ENCODE data around the gene MAPK8.

DNA sequence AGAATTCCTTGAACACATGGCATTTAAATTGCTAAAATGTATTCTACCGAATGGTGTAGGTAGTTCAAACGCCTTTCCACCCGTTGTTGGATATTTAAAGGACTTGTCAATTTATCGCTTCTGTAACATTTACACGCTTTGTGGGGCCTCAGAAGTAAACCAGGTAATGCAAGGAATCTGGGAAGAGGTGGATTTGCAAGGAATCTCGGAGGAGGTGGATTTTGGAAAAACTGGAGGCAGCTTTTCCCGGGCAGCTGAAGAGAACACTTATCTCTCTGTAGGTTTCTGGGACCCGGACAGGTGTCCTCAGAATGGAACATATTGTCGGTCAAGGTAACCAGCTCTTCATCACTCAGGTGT lies 592 bp upstream of the MAPK8 start:
- TF ChIP-seq CDX4 (CRISPR knock-in tag; IDR thresholded peaks at IDR 0.05; ENCODE audit: borderline replicate concordance) (no peak), CTCF (IDR thresholded peaks at IDR 0.05) (no peak), PRDM15 (CRISPR knock-in tag; IDR thresholded peaks at IDR 0.05) (no peak), ZNF232 (CRISPR knock-in tag; IDR thresholded peaks at IDR 0.05) (no peak), ZNF263 (CRISPR knock-in tag; IDR thresholded peaks at IDR 0.05; ENCODE audit: low read depth) (no peak), ETV6 (CRISPR knock-in tag; IDR thresholded peaks at IDR 0.05) (no peak), TP53 (CRISPR knock-in tag; IDR thresholded peaks at IDR 0.05) (no peak)
- TF ChIP-seq, protein P1, sequence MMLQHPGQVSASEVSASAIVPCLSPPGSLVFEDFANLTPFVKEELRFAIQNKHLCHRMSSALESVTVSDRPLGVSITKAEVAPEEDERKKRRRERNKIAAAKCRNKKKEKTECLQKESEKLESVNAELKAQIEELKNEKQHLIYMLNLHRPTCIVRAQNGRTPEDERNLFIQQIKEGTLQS (CRISPR knock-in tag; conservative IDR thresholded peaks at IDR 0.05): no peak
